ENCODE results near the gene ARL9.

ARL9 gene

DNA sequence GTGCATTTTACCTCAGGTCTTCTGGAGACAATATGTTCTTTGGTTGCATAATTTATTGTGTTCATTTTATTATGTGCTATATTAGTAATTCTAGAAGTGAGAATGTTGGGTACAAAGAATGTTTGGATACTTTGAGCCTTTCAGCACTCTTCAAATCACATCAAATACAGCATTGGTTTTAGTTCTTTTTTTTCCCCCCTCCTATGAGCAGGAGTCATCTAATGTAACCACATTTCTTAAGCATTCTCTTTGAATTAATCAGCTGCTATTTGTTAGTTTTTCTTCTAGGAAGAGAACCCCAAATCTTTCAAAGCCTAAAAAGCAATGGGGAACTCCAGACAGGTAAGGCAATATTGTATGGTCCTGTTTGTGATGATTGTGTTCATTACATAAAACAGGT lies 46.7 kb downstream of the ARL9 start:
- no peak for DNase-seq
- TF ChIP-seq POLR2A (IDR thresholded peaks at IDR 0.05; ENCODE audit: low read length) (no peak), GATA1 (IDR thresholded peaks at IDR 0.05; ENCODE audit: low read depth, low read length) (no peak)

DNA sequence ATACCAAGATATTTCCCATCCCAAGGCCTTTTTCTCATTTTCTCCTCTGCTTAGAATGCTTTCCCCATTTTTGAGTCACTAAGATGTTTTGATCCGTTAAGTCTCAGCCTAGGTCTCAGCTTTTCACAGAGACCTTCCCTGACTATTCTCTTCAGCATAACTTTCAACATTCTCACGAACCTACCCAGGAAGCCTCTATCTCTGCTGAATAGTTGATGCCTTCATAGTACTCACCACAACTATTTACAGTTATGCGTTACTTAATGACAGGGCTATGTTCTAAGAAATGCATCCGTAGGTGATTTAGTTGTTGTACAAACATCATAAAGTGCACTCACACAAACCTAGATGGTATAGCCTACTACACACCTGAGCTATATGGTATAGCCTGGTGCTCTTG lies 64.5 kb downstream of the ARL9 start:
- no peak for DNase-seq
- TF ChIP-seq POLR2A (IDR thresholded peaks at IDR 0.05; ENCODE audit: low read length), result no peak
- TF ChIP-seq GATA1 (IDR thresholded peaks at IDR 0.05; ENCODE audit: low read depth, low read length), result no peak
